SK-N-MC (cell line): ENCODE data around the gene GBP6.

Experiments used
- EZH2 ChIP-seq: fragments of 200-600 bp; sonication (generic); IDR thresholded peaks from one replicate; pipeline ENCODE4 v1.6.1; 2017; ENCODE audit warnings: antibody characterized with exemption
- POLR2AphosphoS5 ChIP-seq: IDR thresholded peaks from 2 replicates; pipeline ENCODE4 v1.6.1; 2012; ENCODE audit warnings: mild to moderate bottlenecking, low read depth, low read length, borderline replicate concordance

DNA sequence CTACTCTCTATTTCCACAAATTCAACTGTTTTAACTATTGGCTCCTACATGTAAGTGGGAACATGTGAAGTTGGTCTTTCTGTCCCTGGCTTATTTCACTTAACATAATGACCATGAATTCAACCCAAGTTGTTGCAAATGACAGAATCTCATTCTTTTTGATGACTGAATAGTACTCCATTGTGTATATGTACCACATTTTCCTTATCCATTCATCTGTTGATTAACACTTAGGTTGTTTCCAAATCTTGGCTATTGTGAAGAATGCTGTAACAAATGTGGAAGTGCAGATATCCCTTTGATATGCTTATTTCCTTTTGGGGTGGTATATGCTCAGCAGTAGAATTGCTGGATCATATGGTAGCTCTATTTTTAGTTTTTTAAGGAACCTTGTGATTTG is 33.0 kb downstream of the GBP6 start:
- no peak for TF ChIP-seq EZH2
- no peak for TF ChIP-seq POLR2AphosphoS5
